ENCODE results near the gene MGRN1. TPM values are rescaled to one million over a fixed set of nuclear protein-coding genes. Genes with fewer than 3 reads are reported as not detected.

MGRN1 gene
- 10 to 100 TPM; 35.6 to 47.4 TPM for total RNA-seq

GRCh38 chr16:4624015-4624826 is at the start of gene MGRN1:
Gene MGRN1 (plus strand): TSS chr16:4624826. CDS start chr16:4624961, 135 bp downstream.
- Histone ChIP-seq H3K27me3 (no peaks in the 10 kb centered on the region), H3K36me3 (no peaks in the 10 kb centered on the region), H3K27ac (peak within 1 kb of the TSS; percentile 91 to 95), H3K9me3 (no peaks in the 10 kb centered on the region), H3K4me1 (peaks cover 0 to 21% of the 10 kb centered on the region in 2 donors), H3K4me3 (peak within 1 kb of the TSS; percentile 91)
- DNase-seq (ENCODE audit: low spot score) = peak; percentile 95
- TF ChIP-seq, protein P1, sequence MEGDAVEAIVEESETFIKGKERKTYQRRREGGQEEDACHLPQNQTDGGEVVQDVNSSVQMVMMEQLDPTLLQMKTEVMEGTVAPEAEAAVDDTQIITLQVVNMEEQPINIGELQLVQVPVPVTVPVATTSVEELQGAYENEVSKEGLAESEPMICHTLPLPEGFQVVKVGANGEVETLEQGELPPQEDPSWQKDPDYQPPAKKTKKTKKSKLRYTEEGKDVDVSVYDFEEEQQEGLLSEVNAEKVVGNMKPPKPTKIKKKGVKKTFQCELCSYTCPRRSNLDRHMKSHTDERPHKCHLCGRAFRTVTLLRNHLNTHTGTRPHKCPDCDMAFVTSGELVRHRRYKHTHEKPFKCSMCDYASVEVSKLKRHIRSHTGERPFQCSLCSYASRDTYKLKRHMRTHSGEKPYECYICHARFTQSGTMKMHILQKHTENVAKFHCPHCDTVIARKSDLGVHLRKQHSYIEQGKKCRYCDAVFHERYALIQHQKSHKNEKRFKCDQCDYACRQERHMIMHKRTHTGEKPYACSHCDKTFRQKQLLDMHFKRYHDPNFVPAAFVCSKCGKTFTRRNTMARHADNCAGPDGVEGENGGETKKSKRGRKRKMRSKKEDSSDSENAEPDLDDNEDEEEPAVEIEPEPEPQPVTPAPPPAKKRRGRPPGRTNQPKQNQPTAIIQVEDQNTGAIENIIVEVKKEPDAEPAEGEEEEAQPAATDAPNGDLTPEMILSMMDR (IDR thresholded peaks at IDR 0.05) = peak; percentile 93 to 95

- Histone ChIP-seq H3K9me3 (no peaks in the 10 kb centered on the region), H3K36me3 (no peaks in the 10 kb centered on the region), H3K27me3 (no peaks in the 10 kb centered on the region), H3K4me3 (no peak overlapping the region), H3K4me1 (no peaks in the 10 kb centered on the region), H3K27ac (no peak overlapping the region)
- DNase-seq (ENCODE audit: low spot score) = no peak
- TF ChIP-seq, protein P1 (IDR thresholded peaks at IDR 0.05) = no peak
Measured at GRCh38 chr16:4574919-4575705, 49.5 kb upstream of the MGRN1 start.

GRCh38 chr16:4576008-4576407 is 48.6 kb upstream of the MGRN1 start:
- no peak overlapping the region for H3K4me3 ChIP-seq
- H3K4me1 ChIP-seq = no peaks in the 10 kb centered on the region
- H3K36me3 ChIP-seq = no peaks in the 10 kb centered on the region
- no peak for DNase-seq (ENCODE audit: low spot score)
- no peak overlapping the region for H3K27ac ChIP-seq
- H3K9me3 ChIP-seq = no peaks in the 10 kb centered on the region
- TF ChIP-seq, protein P1 (IDR thresholded peaks at IDR 0.05) = no peak
- H3K27me3 ChIP-seq = no peaks in the 10 kb centered on the region

DNA sequence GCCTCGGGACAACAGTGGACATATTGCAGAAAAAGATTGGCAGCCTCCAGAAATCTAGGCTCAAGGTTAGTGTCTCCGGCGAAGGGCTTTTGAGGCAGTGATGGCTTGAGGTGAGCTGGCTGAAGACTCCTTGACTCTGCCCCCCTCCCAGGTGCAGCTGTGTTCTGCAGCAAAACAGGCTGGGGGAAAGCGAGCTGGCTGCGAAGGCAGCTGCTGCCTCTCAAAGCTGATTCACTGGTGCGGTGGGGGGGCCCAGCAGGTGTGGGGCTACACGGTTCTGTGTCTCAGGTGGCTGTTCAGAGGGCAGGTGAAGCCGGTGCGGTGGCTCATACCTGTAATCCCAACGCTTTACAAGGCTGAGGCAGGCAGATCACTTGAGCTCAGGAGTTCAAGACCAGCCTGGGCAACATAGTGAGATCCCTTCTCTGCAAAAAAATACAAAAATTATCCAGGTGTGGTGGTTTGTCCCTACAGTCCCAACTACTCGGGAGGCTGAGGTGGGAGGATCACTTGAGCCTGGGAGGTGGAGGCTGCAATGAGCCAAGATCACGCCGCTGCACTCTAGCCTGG is 45.6 kb upstream of the MGRN1 start:
- no peaks in the 10 kb centered on the region for H3K36me3 ChIP-seq
- H3K27ac ChIP-seq = no peak overlapping the region
- no peaks in the 10 kb centered on the region for H3K9me3 ChIP-seq
- no peaks in the 10 kb centered on the region for H3K4me1 ChIP-seq
- H3K27me3 ChIP-seq = no peaks in the 10 kb centered on the region
- TF ChIP-seq, protein P1 (IDR thresholded peaks at IDR 0.05) = no peak
- no peak for DNase-seq (ENCODE audit: low spot score)
- no peak overlapping the region for H3K4me3 ChIP-seq

DNA sequence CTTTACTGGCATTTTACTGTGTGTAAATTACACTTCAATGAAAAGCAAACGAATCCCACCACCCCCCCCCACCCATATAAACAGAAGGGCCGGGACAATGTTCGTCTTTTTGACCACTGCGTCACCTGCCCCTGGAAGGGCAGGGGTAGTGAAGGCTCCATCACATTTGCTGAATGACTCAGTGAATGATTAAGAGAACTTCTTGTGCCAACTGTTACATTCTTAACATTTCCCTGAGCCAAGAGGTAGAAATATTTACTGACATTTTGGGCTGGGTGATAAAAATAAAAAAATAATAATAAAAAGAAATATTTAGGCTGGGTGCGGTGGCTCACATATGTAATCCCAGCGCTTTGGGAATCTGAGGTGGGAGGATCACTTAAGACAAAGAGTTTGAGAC is 44.4 kb upstream of the MGRN1 start:
- H3K27ac ChIP-seq = no peak overlapping the region
- no peaks in the 10 kb centered on the region for H3K36me3 ChIP-seq

More for the DNA sequence above, 44.4 kb upstream of the MGRN1 start:
- DNase-seq (ENCODE audit: low spot score) = no peak
- TF ChIP-seq, protein P1 (IDR thresholded peaks at IDR 0.05) = no peak
- Histone ChIP-seq H3K4me3 (no peak overlapping the region), H3K4me1 (no peaks in the 10 kb centered on the region), H3K9me3 (no peaks in the 10 kb centered on the region), H3K27me3 (no peaks in the 10 kb centered on the region)

Data from right atrium auricular region (tissue), 2 donors.